Neuron (in vitro differentiated cells): ENCODE results near the gene SYNE2.
"Not testable (repeated sequence)": the region's sequence is repeated elsewhere in the genome, so short reads cannot be mapped to it uniquely, and the experiment has no call there.

ENCODE experiments used
- H2AFZ ChIP-seq: one replicate; pipeline ENCODE4 v1.6.1; 2013; ENCODE audit warnings: low read depth, mild to moderate bottlenecking, inconsistent platforms, low read length, moderate library complexity
- H3K27me3 ChIP-seq: one replicate; pipeline ENCODE4 v1.6.1; 2013; ENCODE audit warnings: low read length; ENCODE audit not compliant: insufficient read depth
- H3K36me3 ChIP-seq: one replicate; pipeline ENCODE4 v1.6.1; 2013; ENCODE audit warnings: low read length; ENCODE audit not compliant: insufficient read depth
- H3K4me1 ChIP-seq: one replicate; pipeline ENCODE4 v1.6.1; 2013; ENCODE audit warnings: low read length; ENCODE audit not compliant: insufficient read depth
- H3K4me3 ChIP-seq: 2 replicates; pipeline ENCODE4 v1.5.1; 2013; ENCODE audit warnings: mild to moderate bottlenecking, low read length, moderate library complexity
- H3K9me3 ChIP-seq: one replicate; pipeline ENCODE4 v1.6.1; 2013; ENCODE audit warnings: low read length

SYNE2 gene

GRCh38 chr14:64201921-64202545 lies 349.2 kb downstream of the SYNE2 start:
- Histone ChIP-seq H3K9me3 (no peaks in the 10 kb centered on the region), H3K4me1 (peaks cover 30% of the 10 kb centered on the region), H3K4me3 (no peak overlapping the region), H3K27me3 (no peaks in the 10 kb centered on the region), H3K36me3 (peaks cover 7% of the 10 kb centered on the region), H2AFZ (no peak overlapping the region)

- H3K4me1 ChIP-seq = peaks cover 25% of the 10 kb centered on the region
- no peaks in the 10 kb centered on the region for H3K27me3 ChIP-seq
- peaks cover 7% of the 10 kb centered on the region for H3K36me3 ChIP-seq
- no peaks in the 10 kb centered on the region for H3K9me3 ChIP-seq
- no peak overlapping the region for H2AFZ ChIP-seq
- no peak overlapping the region for H3K4me3 ChIP-seq
Measured at GRCh38 chr14:64202716-64203115, 349.9 kb downstream of the SYNE2 start.

- peaks cover 13% of the 10 kb centered on the region for H3K36me3 ChIP-seq
- no peak overlapping the region for H2AFZ ChIP-seq
- H3K9me3 ChIP-seq = no peaks in the 10 kb centered on the region
- H3K27me3 ChIP-seq = no peaks in the 10 kb centered on the region
- no peak overlapping the region for H3K4me3 ChIP-seq
- H3K4me1 ChIP-seq = peaks cover 18% of the 10 kb centered on the region
Measured at GRCh38 chr14:64203366-64204006, 350.7 kb downstream of the SYNE2 start.

DNA sequence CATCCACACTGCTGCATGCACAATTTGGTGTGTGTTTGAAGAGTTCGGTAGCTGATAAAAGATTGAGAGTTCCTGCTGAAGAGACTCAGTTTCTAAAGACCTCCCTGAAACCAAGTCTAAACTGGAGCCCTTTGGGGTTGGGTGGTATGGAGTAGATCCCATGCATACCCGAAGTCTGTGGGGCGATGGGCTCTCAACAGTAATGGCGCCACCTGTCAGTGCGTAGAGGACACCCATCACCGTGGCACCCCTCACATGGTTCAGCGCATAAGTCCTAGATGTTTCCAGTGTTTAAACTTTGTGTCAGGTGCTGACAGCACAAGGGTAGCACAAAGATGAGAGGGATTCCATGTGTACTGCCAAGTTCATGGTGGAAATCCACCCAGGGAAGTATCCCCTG lies 355.5 kb downstream of the SYNE2 start:
- no peak overlapping the region for H3K4me3 ChIP-seq
- no peaks in the 10 kb centered on the region for H3K27me3 ChIP-seq
- peaks cover 9% of the 10 kb centered on the region for H3K4me1 ChIP-seq
- no peaks in the 10 kb centered on the region for H3K9me3 ChIP-seq
- no peak overlapping the region for H2AFZ ChIP-seq
- peaks cover 48% of the 10 kb centered on the region for H3K36me3 ChIP-seq

GRCh38 chr14:64208981-64209380 lies 356.2 kb downstream of the SYNE2 start:
- H2AFZ ChIP-seq = no peak overlapping the region
- H3K27me3 ChIP-seq = no peaks in the 10 kb centered on the region
- H3K4me3 ChIP-seq = no peak overlapping the region
- H3K9me3 ChIP-seq = no peaks in the 10 kb centered on the region
- H3K36me3 ChIP-seq = peaks cover 50% of the 10 kb centered on the region
- H3K4me1 ChIP-seq = peaks cover 9% of the 10 kb centered on the region

GRCh38 chr14:64209444-64210131 lies 356.8 kb downstream of the SYNE2 start:
- Histone ChIP-seq H3K27me3 (no peaks in the 10 kb centered on the region), H2AFZ (no peak overlapping the region), H3K4me3 (no peak overlapping the region), H3K4me1 (peaks cover 9% of the 10 kb centered on the region), H3K9me3 (no peaks in the 10 kb centered on the region), H3K36me3 (peaks cover 56% of the 10 kb centered on the region)

DNA sequence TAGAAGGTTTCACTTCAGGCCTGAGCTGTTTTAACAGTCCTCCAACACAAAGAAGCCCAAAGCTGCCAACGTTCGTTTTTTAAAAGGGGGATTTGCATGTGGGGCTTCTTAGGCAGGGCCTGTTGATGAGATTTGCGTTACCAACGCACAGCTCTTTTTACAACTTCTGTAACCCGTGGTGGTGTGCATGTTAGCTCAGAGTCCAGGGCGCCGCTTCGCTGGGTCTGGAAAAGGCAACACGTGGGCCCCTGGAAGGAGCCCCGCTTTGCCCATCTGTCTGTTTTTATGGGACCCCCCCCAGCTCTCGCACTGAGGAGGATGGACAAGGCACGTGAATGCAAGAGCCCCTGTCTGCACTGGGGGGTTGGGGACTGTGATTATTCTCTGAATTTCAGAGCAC lies 357.4 kb downstream of the SYNE2 start:
- no peak overlapping the region for H3K4me3 ChIP-seq
- peaks cover 62% of the 10 kb centered on the region for H3K36me3 ChIP-seq
- H3K9me3 ChIP-seq = no peaks in the 10 kb centered on the region
- H3K27me3 ChIP-seq = no peaks in the 10 kb centered on the region
- peaks cover 9% of the 10 kb centered on the region for H3K4me1 ChIP-seq
- H2AFZ ChIP-seq = no peak overlapping the region

- H3K9me3 ChIP-seq, H3K27me3 ChIP-seq, H2AFZ ChIP-seq, H3K4me3 ChIP-seq, H3K4me1 ChIP-seq: not testable (repeated sequence)
- peaks cover 69% of the 10 kb centered on the region for H3K36me3 ChIP-seq
Measured at GRCh38 chr14:64210912-64211311, 358.1 kb downstream of the SYNE2 start.

- Histone ChIP-seq H3K36me3 (peaks cover 86% of the 10 kb centered on the region), H2AFZ (no peak overlapping the region)
Measured at GRCh38 chr14:64212666-64213065, 359.9 kb downstream of the SYNE2 start.

GRCh38 chr14:64213086-64213485 lies 360.3 kb downstream of the SYNE2 start:
- Histone ChIP-seq H3K27me3 (no peaks in the 10 kb centered on the region), H3K4me1 (no peaks in the 10 kb centered on the region), H3K36me3 (peaks cover 86% of the 10 kb centered on the region), H3K4me3 (no peak overlapping the region), H3K9me3 (no peaks in the 10 kb centered on the region), H2AFZ (no peak overlapping the region)

More at GRCh38 chr14:64212666-64213065, 359.9 kb downstream of the SYNE2 start:
- Histone ChIP-seq H3K27me3 (no peaks in the 10 kb centered on the region), H3K9me3 (no peaks in the 10 kb centered on the region), H3K4me3 (no peak overlapping the region), H3K4me1 (no peaks in the 10 kb centered on the region)

DNA sequence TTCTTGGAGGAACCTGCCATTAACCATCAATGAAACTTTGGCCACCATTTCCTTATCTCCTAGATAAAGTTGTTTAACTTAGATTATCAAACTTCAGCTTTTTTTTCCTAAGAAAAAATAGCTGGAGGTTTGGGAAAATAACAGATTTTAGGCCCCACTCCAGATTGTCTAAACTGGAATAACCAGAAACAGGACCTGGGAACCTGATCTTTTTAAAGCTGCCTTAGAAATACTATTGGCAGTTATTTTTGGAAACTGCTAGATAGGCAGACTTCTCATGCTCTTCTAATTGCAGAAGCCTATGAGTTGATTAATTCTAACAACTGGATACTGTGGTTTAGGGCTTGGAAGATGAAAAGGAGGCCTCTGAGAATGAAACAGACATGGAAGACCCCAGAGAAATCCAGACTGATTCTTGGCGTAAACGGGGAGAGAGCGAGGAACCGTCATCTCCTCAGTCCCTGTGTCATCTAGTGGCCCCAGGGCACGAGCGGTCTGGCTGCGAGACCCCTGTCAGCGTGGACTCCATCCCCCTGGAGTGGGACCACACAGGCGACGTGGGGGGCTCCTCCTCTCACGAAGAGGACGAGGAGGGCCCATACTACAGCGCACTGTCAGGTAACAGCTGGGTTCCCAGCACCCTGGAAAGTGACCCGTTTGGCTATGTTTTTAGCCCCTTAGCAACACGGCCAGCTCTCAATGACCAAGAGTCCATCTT lies 361.2 kb downstream of the SYNE2 start:
- H3K36me3 ChIP-seq = peaks cover 86% of the 10 kb centered on the region
- H3K27me3 ChIP-seq = no peaks in the 10 kb centered on the region

DNA sequence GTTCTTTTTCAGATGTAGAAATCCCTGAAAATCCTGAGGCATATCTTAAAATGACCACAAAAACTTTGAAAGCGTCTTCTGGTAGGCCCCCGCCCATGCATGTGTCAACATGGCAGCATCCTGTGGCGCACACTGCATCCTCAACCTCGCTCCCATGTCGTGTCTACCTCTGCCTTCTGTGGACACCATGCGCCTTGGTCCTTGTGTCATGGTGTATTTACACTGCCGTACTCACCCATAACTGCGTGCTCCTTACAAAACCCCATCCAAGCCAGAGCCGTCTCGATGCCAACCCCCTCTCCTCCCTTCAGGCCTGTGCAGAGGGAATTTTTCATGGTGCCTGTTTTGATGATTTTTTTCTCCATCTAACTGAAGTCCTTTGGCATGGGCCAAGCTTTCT lies 362.5 kb downstream of the SYNE2 start:
- Histone ChIP-seq H3K27me3 (no peaks in the 10 kb centered on the region), H3K36me3 (peaks cover 88% of the 10 kb centered on the region), H3K4me1 (no peaks in the 10 kb centered on the region), H3K4me3 (no peak overlapping the region), H3K9me3 (no peaks in the 10 kb centered on the region), H2AFZ (no peak overlapping the region)

More for the DNA sequence above, 361.2 kb downstream of the SYNE2 start:
- no peaks in the 10 kb centered on the region for H3K4me1 ChIP-seq
- no peaks in the 10 kb centered on the region for H3K9me3 ChIP-seq
- no peak overlapping the region for H3K4me3 ChIP-seq
- no peak overlapping the region for H2AFZ ChIP-seq

GRCh38 chr14:64215978-64216377 lies 363.2 kb downstream of the SYNE2 start:
- no peak overlapping the region for H2AFZ ChIP-seq
- no peaks in the 10 kb centered on the region for H3K4me1 ChIP-seq
- no peak overlapping the region for H3K4me3 ChIP-seq
- H3K36me3 ChIP-seq = peaks cover 89% of the 10 kb centered on the region
- no peaks in the 10 kb centered on the region for H3K9me3 ChIP-seq
- H3K27me3 ChIP-seq = no peaks in the 10 kb centered on the region
